ENCODE results near the gene EPHX1. TPM values are rescaled to one million over a fixed set of nuclear protein-coding genes. Genes with fewer than 3 reads are reported as not detected.

EPHX1 gene
- total RNA-seq, 1 experiment from 2014 or later: 54.6 TPM

DNA sequence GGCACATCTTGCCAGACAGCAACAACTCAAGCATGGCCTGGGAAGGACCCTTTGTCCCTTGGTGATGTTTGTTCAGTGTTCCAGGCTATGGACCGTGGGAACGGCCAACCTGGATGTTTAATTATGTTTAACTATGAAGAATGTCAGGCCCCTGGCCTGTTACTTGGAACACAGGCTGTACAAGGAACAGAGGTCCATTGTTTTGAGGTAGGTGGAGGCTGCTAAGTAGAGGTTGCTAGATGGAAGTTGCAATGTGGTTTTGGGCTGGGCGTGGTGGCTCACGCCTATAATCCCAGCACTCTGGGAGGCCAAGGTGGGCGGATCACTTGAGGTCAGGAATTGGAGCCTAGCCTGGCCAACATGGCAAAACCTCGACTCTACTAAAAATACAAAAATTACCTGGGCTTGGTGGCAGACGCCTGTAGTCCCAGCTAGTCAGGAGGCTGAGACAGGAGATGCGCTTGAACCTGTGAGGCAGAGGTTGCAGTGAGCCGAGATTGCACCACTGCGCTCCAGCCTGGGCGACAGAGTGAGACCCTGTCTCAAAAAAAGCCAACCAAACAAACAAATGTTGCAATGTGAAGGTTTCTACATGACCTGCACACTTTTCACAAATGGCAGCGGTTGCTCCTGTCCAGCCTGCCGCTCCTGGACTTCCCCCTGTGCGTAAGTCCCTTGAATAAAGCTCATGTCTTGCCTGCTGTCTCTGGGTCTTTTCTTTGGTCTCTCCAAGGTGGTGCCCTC, 81.5 kb downstream of the EPHX1 start:
- POLR2A ChIA-PET (ENCODE audit: unreplicated experiment): interaction anchor here (1.1 kb wide), 1 partner anchor 9 kb away, joined by 4 read pairs; the partner anchor contains the start of gene TMEM63A
- H3K4me2 ChIP-seq (ENCODE audit: low read length): peak overlapping the region; percentile 56
- intact Hi-C loops (cut with micrococcal nuclease): no loop called here
- no peaks in the 10 kb centered on the region for H3F3A ChIP-seq (ENCODE audit: low read length, unreplicated experiment)
- BruUV-seq (replicated peaks): no TSS peak
- H4K20me1 ChIP-seq (ENCODE audit: low read length): no peaks in the 10 kb centered on the region
- DNase-seq (peak; percentile 84), ATAC-seq (peak; percentile 73)
- peaks cover 50% of the 10 kb centered on the region for H3K4me1 ChIP-seq (ENCODE audit: insufficient read depth, low read length)
- CTCF ChIA-PET: no interaction called here
- TF ChIP-seq EZH2phosphoT487 (IDR thresholded peaks at IDR 0.05; ENCODE audit: borderline replicate concordance, low read length): no peak
- no peak for TF ChIP-seq EZH2 (IDR thresholded peaks at IDR 0.05; ENCODE audit: low read length, unreplicated experiment)
- H2AFZ ChIP-seq (ENCODE audit: low read length): peak overlapping the region; percentile 39
- H3K9ac ChIP-seq (ENCODE audit: low read length): peak overlapping the region; percentile 89
- peak overlapping the region; percentile 98 for H3K27ac ChIP-seq (ENCODE audit: low read length)
- H3K36me3 ChIP-seq (ENCODE audit: low read depth, low read length): no peaks in the 10 kb centered on the region
- no peaks in the 10 kb centered on the region for H3K9me3 ChIP-seq (ENCODE audit: low read length)
- H3K9me2 ChIP-seq (replicated peaks; ENCODE audit: low read length): no peaks in the 10 kb centered on the region
- H3K27me3 ChIP-seq (ENCODE audit: low read length): no peaks in the 10 kb centered on the region
- no peaks in the 10 kb centered on the region for H3K79me2 ChIP-seq (ENCODE audit: low read length)
- H3K4me3 ChIP-seq (ENCODE audit: low read length): no peak overlapping the region

DNA sequence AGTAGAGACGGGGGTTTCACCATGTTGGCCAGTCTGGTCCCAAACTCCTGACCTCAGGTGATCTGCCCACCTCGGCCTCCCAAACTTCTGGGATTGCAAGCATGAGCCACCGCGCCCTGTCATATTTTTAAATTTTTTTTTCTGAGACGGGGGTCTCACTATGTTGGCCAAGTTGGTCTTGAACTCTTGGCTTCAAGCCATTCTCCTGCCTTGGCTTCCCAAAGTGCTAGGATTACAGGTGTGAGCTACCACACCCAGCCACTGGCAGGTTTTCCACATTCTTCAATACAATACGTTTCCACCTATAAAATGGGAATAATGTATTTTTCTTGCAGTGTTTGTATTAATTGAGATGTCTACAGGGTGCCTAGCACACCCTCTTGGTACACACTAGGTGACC, 82.4 kb downstream of the EPHX1 start:
- TF ChIP-seq EZH2phosphoT487 (IDR thresholded peaks at IDR 0.05; ENCODE audit: borderline replicate concordance, low read length): no peak
- Histone ChIP-seq H3F3A (ENCODE audit: low read length, unreplicated experiment) (no peaks in the 10 kb centered on the region), H2AFZ (ENCODE audit: low read length) (no peak overlapping the region), H3K27ac (ENCODE audit: low read length) (no peak overlapping the region), H3K9me2 (replicated peaks; ENCODE audit: low read length) (no peaks in the 10 kb centered on the region), H3K27me3 (ENCODE audit: low read length) (no peaks in the 10 kb centered on the region), H3K79me2 (ENCODE audit: low read length) (no peaks in the 10 kb centered on the region), H3K4me1 (ENCODE audit: insufficient read depth, low read length) (peaks cover 50% of the 10 kb centered on the region), H4K20me1 (ENCODE audit: low read length) (no peaks in the 10 kb centered on the region), H3K4me3 (ENCODE audit: low read length) (no peak overlapping the region), H3K36me3 (ENCODE audit: low read depth, low read length) (no peaks in the 10 kb centered on the region), H3K9ac (ENCODE audit: low read length) (no peak overlapping the region), H3K9me3 (ENCODE audit: low read length) (no peaks in the 10 kb centered on the region), H3K4me2 (ENCODE audit: low read length) (no peak overlapping the region)
- POLR2A ChIA-PET (ENCODE audit: unreplicated experiment): no interaction called here
- CTCF ChIA-PET: no interaction called here
- ATAC-seq: no peak
- no TSS peak for BruUV-seq (replicated peaks)
- no peak for DNase-seq
- intact Hi-C loops (cut with micrococcal nuclease): no loop called here

Other genes with a start within 250 kb of the EPHX1 start
- 96.6 and 101 TPM in 2 replicates for gene ENAH, start 157.0 kb upstream of the EPHX1 start, total RNA-seq (2014; rRNA removed)
- gene SRP9, start 32.3 kb upstream of the EPHX1 start, total RNA-seq (2014; rRNA removed): 241 and 306 TPM in 2 replicates
- gene TMEM63A, start 72.3 kb downstream of the EPHX1 start, total RNA-seq (2014; rRNA removed): 47.5 and 59.3 TPM in 2 replicates
- gene LEFTY1, start 79.0 kb downstream of the EPHX1 start, total RNA-seq (2014; rRNA removed): not detected in 2 replicates
- 57.7 and 69.0 TPM in 2 replicates for gene PYCR2, start 114.1 kb downstream of the EPHX1 start, total RNA-seq (2014; rRNA removed)
- not detected in 2 replicates for gene LEFTY2, start 131.1 kb downstream of the EPHX1 start, total RNA-seq (2014; rRNA removed)
- gene SDE2, start 189.2 kb downstream of the EPHX1 start, total RNA-seq (2014; rRNA removed): 26.1 and 30.2 TPM in 2 replicates